Adrenal gland (tissue), 5 donors: ENCODE measurements around the gene PIK3R3.

Experiments
- POLR2A ChIP-seq, 2 donors: fragments of 450-650 bp; IDR thresholded peaks; one replicate each; pipeline ENCODE4 v1.6.1; 2017; ENCODE audit warnings: antibody characterized with exemption in 2 of 2, mild to moderate bottlenecking in 2 of 2, moderate library complexity in 1 of 2
- TF ChIP-seq, protein P1 (sequence below), 6 experiments: fragments of 450-650 bp in 4 of 6; fragments of 200-600 bp in 2 of 6; sonication (generic) in 1 of 6; IDR thresholded peaks; 1 replicate in 5 of 6; 2 replicates in 1 of 6; pipeline versions ENCODE4 v1.5.1 to v1.8.0; 2016 to 2021; ENCODE audit warnings: antibody characterized with exemption in 6 of 6, mild to moderate bottlenecking in 2 of 6, moderate library complexity in 1 of 6
- donor health status: DM: no; HTN: no; CAD: no.

DNA sequence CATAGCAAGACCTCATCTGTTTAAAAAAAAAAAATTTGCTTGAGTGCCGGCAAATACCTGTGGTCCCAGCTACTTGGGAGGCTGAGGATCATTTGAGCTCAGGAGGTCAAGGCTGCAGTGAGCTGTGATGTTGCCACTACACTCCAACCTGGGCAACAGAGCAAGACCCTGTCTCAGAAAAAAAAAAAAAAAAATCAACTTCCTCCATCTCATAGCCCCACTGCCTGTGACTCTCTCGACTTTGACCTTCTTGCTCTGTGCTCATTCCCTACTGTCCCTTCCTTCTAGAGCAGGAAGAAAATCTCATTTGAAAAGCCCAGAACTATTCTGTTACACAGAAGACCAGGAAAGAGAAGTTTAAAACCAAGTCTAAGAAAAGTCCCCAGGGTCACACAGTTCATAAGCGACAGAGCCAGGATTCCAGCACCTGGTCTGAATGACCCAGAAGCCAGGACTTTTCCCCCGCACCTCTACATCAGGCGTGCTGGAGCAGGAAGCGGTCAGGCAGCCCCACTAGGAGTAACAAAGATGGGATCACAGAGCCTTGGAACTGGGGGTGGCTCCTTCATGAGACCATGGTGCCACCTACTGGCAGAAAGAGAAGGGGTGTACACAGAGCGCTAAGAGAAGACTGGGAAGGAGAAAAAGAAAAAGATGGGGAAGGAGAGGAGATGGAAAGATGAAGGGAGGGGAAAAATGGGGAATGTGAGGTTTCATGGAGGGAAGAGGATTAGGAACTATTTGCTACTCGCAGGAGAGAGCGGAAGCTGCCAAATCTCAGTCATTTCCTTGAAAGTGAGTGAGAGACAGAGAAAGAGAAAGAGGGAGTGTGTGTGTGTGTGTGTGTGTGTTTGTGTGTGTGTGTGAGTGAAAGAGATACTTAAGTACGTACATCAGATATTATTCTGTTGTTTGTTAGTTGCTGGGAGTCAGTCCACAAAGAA is 47.0 kb upstream of the PIK3R3 start:
- TF ChIP-seq POLR2A (IDR thresholded peaks at IDR 0.05) = no peak
- TF ChIP-seq, protein P1, sequence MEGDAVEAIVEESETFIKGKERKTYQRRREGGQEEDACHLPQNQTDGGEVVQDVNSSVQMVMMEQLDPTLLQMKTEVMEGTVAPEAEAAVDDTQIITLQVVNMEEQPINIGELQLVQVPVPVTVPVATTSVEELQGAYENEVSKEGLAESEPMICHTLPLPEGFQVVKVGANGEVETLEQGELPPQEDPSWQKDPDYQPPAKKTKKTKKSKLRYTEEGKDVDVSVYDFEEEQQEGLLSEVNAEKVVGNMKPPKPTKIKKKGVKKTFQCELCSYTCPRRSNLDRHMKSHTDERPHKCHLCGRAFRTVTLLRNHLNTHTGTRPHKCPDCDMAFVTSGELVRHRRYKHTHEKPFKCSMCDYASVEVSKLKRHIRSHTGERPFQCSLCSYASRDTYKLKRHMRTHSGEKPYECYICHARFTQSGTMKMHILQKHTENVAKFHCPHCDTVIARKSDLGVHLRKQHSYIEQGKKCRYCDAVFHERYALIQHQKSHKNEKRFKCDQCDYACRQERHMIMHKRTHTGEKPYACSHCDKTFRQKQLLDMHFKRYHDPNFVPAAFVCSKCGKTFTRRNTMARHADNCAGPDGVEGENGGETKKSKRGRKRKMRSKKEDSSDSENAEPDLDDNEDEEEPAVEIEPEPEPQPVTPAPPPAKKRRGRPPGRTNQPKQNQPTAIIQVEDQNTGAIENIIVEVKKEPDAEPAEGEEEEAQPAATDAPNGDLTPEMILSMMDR (IDR thresholded peaks at IDR 0.05) = peak; percentile 85 to 99 (median 94)
